Karpas-422 (cell line): Measurements from ENCODE around the gene DPH5. TPM values are rescaled to one million over a fixed set of nuclear protein-coding genes. Genes with fewer than 3 reads are reported as not detected.

Source experiments
- DNase-seq: peaks from one replicate; pipeline ENCODE4 v3.0.0-alpha.2; 2015
- H2AFZ ChIP-seq: fragments of 200-600 bp; sonication (generic); 2 replicates; pipeline ENCODE4 v1.6.1; 2014; ENCODE audit warnings: antibody characterized with exemption, low read length, mixed read lengths
- H3K27ac ChIP-seq: fragments of 200-600 bp; sonication (generic); 2 replicates; pipeline ENCODE4 v1.5.1; 2014; ENCODE audit warnings: mild to moderate bottlenecking, low read length, moderate library complexity
- H3K27me3 ChIP-seq: fragments of 200-600 bp; sonication (generic); 2 replicates; pipeline ENCODE4 v1.6.1; 2014; ENCODE audit warnings: low read length, mixed read lengths
- H3K36me3 ChIP-seq: fragments of 200-600 bp; sonication (generic); 2 replicates; pipeline ENCODE4 v1.6.1; 2014; ENCODE audit warnings: low read length, mixed read lengths; ENCODE audit not compliant: insufficient read depth
- H3K4me1 ChIP-seq: fragments of 200-600 bp; sonication (generic); 2 replicates; pipeline ENCODE4 v1.6.1; 2014; ENCODE audit warnings: mild to moderate bottlenecking, low read length, mixed read lengths
- H3K4me2 ChIP-seq: fragments of 200-600 bp; sonication (generic); 2 replicates; pipeline ENCODE4 v1.6.1; 2014; ENCODE audit warnings: low read length, low read depth, mild to moderate bottlenecking; ENCODE audit not compliant: poor library complexity, severe bottlenecking
- H3K4me3 ChIP-seq: fragments of 200-600 bp; sonication (generic); 2 replicates; pipeline ENCODE4 v1.5.1; 2014; ENCODE audit warnings: mild to moderate bottlenecking, antibody characterized with exemption, low read length, mixed read lengths
- H3K79me2 ChIP-seq: fragments of 200-600 bp; sonication (generic); 2 replicates; pipeline ENCODE4 v1.6.1; 2014; ENCODE audit warnings: mild to moderate bottlenecking, low read length, mixed read lengths
- H3K9ac ChIP-seq: fragments of 200-600 bp; sonication (generic); 2 replicates; pipeline ENCODE4 v1.6.0; 2014; ENCODE audit warnings: low read length
- H3K9me2 ChIP-seq: fragments of 200-600 bp; sonication (generic), shearing (Covaris generic); replicated peaks from 2 replicates; pipeline ENCODE4 v1.6.0; 2014; ENCODE audit warnings: mild to moderate bottlenecking, low read length, moderate library complexity; ENCODE audit not compliant: insufficient read depth
- H3K9me3 ChIP-seq: fragments of 300-700, 200-600 bp; sonication (generic); 2 replicates; pipeline ENCODE4 v1.6.1; 2014; ENCODE audit warnings: low read length, mixed read lengths
- H4K20me1 ChIP-seq: fragments of 200-600 bp; sonication (generic); 2 replicates; pipeline ENCODE4 v1.6.1; 2014; ENCODE audit warnings: mild to moderate bottlenecking, antibody characterized with exemption, low read length, low read depth; ENCODE audit not compliant: insufficient read depth
- total RNA-seq: library from RNA; depleted of rRNA; stranded (reverse); fragments of >200 nt; shearing (Covaris generic); gene quantifications from 2 replicates; pipeline ENCODE4 v1.2.3, GENCODE V29; 2014; ENCODE audit warnings: low replicate concordance

Gene DPH5
- total RNA-seq, 1 experiment from 2014 or later: 16.6 TPM

DNA sequence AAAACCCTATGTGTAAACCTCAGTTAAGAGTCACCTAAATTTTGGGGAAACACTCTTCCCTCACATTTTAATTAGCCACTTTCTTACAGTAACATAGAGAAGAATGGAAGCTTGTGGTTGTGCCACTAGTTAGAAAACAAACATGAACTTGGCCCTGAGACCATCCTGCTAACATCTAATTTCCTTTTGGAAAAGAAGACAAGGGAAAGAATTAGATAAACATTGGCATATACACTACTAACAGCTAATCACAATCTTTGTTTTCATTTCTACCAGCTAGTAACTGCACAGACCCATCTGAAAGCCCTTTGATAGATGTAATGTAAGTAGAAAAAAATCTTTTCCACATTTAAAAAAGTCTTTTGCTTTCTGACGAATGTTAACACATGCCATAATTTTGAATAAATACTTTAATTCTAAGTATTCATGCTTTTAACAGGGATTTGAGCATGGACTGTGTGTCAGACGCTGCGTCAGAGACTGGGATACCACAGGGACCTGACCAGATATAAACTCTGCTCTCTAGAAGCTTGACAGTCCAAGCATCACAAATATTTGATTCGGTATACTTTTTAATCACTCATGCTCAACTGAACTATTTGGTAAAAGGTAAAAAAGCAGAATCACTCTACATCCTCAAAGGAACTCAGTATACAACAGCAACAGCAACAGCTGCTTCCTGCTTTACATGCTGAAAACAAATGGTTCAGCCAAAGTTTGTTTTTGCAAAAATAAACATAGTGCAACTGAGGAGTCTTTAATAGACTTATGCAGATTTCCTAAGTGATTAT, 30.2 kb downstream of the DPH5 start:
- no peak overlapping the region for H2AFZ ChIP-seq
- no peak overlapping the region for H3K27ac ChIP-seq
- H3K9ac ChIP-seq: no peak overlapping the region
- no peak for DNase-seq
- H3K79me2 ChIP-seq: no peaks in the 10 kb centered on the region
- H3K4me2 ChIP-seq: no peak overlapping the region
- no peaks in the 10 kb centered on the region for H3K4me1 ChIP-seq
- H3K36me3 ChIP-seq: peaks cover 22% of the 10 kb centered on the region
- no peak overlapping the region for H3K4me3 ChIP-seq
- H3K9me3 ChIP-seq: no peaks in the 10 kb centered on the region
- no peaks in the 10 kb centered on the region for H3K27me3 ChIP-seq
- H3K9me2 ChIP-seq: no peaks in the 10 kb centered on the region
- H4K20me1 ChIP-seq: no peaks in the 10 kb centered on the region

- DNase-seq: no peak
- H3K4me3 ChIP-seq: no peak overlapping the region
- H3K4me1 ChIP-seq: no peaks in the 10 kb centered on the region
- no peak overlapping the region for H3K27ac ChIP-seq
- no peaks in the 10 kb centered on the region for H3K79me2 ChIP-seq
- no peaks in the 10 kb centered on the region for H3K9me3 ChIP-seq
- no peak overlapping the region for H3K9ac ChIP-seq
- H3K9me2 ChIP-seq: no peaks in the 10 kb centered on the region
- no peak overlapping the region for H3K4me2 ChIP-seq
- no peaks in the 10 kb centered on the region for H3K27me3 ChIP-seq
- peaks cover 23% of the 10 kb centered on the region; the same call in 1 of the 2 replicates for H3K36me3 ChIP-seq
- no peaks in the 10 kb centered on the region for H4K20me1 ChIP-seq
- H2AFZ ChIP-seq: no peak overlapping the region
These were observed 36.1 kb downstream of the DPH5 start for GRCh38 chr1:100989306-100990077.

DNA sequence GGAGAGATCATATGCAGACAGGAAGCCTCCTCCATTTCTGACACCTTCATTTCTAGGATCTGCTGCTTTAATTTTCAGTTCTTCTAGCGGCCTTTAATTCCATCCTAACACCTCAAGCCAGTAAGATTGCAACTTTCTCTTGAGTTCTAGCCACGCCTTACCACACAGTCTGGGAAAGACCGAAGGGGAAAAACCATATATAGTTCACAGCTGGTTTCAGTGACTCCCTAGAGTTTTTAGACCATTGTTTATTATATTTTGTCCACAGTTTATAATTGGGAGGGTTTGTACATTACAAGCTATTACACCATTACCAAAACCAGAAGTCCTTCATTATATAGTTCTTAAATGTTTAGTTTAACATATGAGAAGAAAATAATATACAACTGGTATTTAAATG, 37.5 kb downstream of the DPH5 start:
- Histone ChIP-seq H3K9ac (no peak overlapping the region), H3K4me3 (no peak overlapping the region), H3K27ac (no peak overlapping the region), H3K27me3 (no peaks in the 10 kb centered on the region), H2AFZ (no peak overlapping the region), H3K9me2 (no peaks in the 10 kb centered on the region), H3K79me2 (no peaks in the 10 kb centered on the region), H3K4me2 (no peak overlapping the region), H3K9me3 (no peaks in the 10 kb centered on the region), H3K4me1 (no peaks in the 10 kb centered on the region), H3K36me3 (peaks cover 23% of the 10 kb centered on the region; the same call in 1 of the 2 replicates), H4K20me1 (no peaks in the 10 kb centered on the region)
- DNase-seq: no peak

DNA sequence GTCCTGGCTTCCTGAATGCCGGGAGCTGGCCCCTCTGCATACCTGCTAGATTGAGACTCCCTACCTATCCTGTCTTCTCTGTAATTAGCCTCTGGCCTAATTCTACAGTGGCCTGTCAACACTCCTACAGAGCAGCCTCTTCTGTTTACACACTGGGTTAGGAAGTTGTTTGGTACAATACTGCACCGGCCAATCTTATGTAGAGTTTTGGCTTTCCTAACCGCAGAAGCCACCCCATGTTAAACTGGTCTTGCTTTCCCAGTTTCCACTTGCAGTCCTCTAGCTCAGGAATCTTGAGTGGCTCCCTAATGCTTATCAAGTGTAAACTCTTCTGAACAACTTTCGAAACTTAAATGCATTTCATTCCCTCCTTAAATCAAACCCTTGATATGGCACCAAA, 42.8 kb downstream of the DPH5 start:
- Histone ChIP-seq H3K9ac (no peak overlapping the region), H3K27ac (no peak overlapping the region), H3K79me2 (peaks cover 8% of the 10 kb centered on the region; the same call in 1 of the 2 replicates), H3K9me3 (no peaks in the 10 kb centered on the region), H3K36me3 (peaks cover 5% of the 10 kb centered on the region; the same call in 1 of the 2 replicates), H3K27me3 (no peaks in the 10 kb centered on the region), H3K4me1 (no peaks in the 10 kb centered on the region), H3K4me2 (no peak overlapping the region), H4K20me1 (no peaks in the 10 kb centered on the region), H3K4me3 (no peak overlapping the region), H3K9me2 (no peaks in the 10 kb centered on the region), H2AFZ (no peak overlapping the region)
- no peak for DNase-seq

GRCh38 chr1:100979631-100980030, 46.0 kb downstream of the DPH5 start:
- DNase-seq: no peak
- Histone ChIP-seq H3K9ac (no peak overlapping the region), H3K4me2 (no peak overlapping the region), H3K4me3 (no peak overlapping the region), H4K20me1 (no peaks in the 10 kb centered on the region), H3K9me3 (no peaks in the 10 kb centered on the region), H2AFZ (no peak overlapping the region), H3K4me1 (no peaks in the 10 kb centered on the region), H3K27me3 (no peaks in the 10 kb centered on the region), H3K79me2 (peaks cover 12% of the 10 kb centered on the region; the same call in 1 of the 2 replicates), H3K27ac (no peak overlapping the region), H3K36me3 (peaks cover 20% of the 10 kb centered on the region; the same call in 1 of the 2 replicates), H3K9me2 (no peaks in the 10 kb centered on the region)

GRCh38 chr1:100976936-100977335, 48.6 kb downstream of the DPH5 start:
- Histone ChIP-seq H3K79me2 (peaks cover 18% of the 10 kb centered on the region; the same call in 1 of the 2 replicates), H3K4me2 (no peak overlapping the region), H3K9me3 (no peaks in the 10 kb centered on the region), H3K27me3 (no peaks in the 10 kb centered on the region), H3K9me2 (no peaks in the 10 kb centered on the region), H3K4me1 (peaks cover 8% of the 10 kb centered on the region), H3K9ac (no peak overlapping the region), H3K36me3 (peaks cover 24% of the 10 kb centered on the region; the same call in 1 of the 2 replicates), H3K4me3 (no peak overlapping the region), H2AFZ (no peak overlapping the region), H4K20me1 (no peaks in the 10 kb centered on the region), H3K27ac (no peak overlapping the region)
- DNase-seq: no peak

DNA sequence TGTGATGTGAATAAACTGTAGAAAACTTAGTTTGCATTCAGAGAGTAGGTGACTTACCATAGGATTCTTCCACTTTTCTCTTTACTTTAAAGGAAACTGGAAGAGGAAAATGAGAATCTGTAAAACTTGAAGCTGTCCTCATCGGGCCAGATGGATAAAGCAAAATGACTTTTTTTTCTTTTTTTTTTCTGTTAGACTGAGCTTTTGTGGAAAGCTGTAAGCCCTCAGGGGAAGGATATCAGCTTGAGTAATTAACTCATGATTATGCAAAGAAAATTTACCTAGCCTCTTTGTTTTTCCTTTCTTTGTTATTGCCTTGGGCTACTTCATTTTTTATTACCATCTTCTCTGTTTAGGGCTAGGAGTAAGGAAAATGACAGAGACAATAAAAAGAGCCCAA, 53.4 kb downstream of the DPH5 start:
- Histone ChIP-seq H3K4me2 (no peak overlapping the region), H3K79me2 (peaks cover 25% of the 10 kb centered on the region), H2AFZ (no peak overlapping the region), H3K9me3 (no peaks in the 10 kb centered on the region), H3K27me3 (no peaks in the 10 kb centered on the region), H3K9me2 (no peaks in the 10 kb centered on the region), H3K27ac (no peak overlapping the region), H3K9ac (no peak overlapping the region), H4K20me1 (no peaks in the 10 kb centered on the region), H3K36me3 (peaks cover 23% of the 10 kb centered on the region; the same call in 1 of the 2 replicates), H3K4me3 (no peak overlapping the region), H3K4me1 (peaks cover 19% of the 10 kb centered on the region)
- DNase-seq: no peak

GRCh38 chr1:100971021-100971420, 54.6 kb downstream of the DPH5 start:
- peaks cover 25% of the 10 kb centered on the region; the same call in 1 of the 2 replicates for H3K36me3 ChIP-seq
- H2AFZ ChIP-seq: no peak overlapping the region
- no peak overlapping the region for H3K27ac ChIP-seq
- H3K4me1 ChIP-seq: peaks cover 19% of the 10 kb centered on the region
- H3K9ac ChIP-seq: no peak overlapping the region
- no peak for DNase-seq
- H3K9me3 ChIP-seq: no peaks in the 10 kb centered on the region
- no peak overlapping the region for H3K4me2 ChIP-seq
- peaks cover 22% of the 10 kb centered on the region for H3K79me2 ChIP-seq
- H3K9me2 ChIP-seq: no peaks in the 10 kb centered on the region
- H4K20me1 ChIP-seq: no peaks in the 10 kb centered on the region
- no peak overlapping the region for H3K4me3 ChIP-seq
- no peaks in the 10 kb centered on the region for H3K27me3 ChIP-seq
